Mammary epithelial cell (primary cell): ENCODE results near the gene ARHGAP26.

Source experiments
- EZH2 ChIP-seq: IDR thresholded peaks from 2 replicates; pipeline ENCODE4 v1.6.1; 2012; ENCODE audit warnings: low read length, inconsistent platforms, borderline replicate concordance
- TF ChIP-seq, protein P1 (sequence below), 2 donors: IDR thresholded peaks in 1 of 2; conservative IDR thresholded peaks in 1 of 2; 2 replicates each; pipeline ENCODE4 v1.5.1; 2011 to 2012; ENCODE audit warnings: inconsistent platforms in 2 of 2, low read length in 2 of 2, mild to moderate bottlenecking in 2 of 2, control low read depth in 1 of 2, low read depth in 1 of 2; ENCODE audit not compliant: insufficient read depth in 1 of 2; ENCODE audit errors: extremely low read depth in 1 of 2

- TF ChIP-seq, protein P1, sequence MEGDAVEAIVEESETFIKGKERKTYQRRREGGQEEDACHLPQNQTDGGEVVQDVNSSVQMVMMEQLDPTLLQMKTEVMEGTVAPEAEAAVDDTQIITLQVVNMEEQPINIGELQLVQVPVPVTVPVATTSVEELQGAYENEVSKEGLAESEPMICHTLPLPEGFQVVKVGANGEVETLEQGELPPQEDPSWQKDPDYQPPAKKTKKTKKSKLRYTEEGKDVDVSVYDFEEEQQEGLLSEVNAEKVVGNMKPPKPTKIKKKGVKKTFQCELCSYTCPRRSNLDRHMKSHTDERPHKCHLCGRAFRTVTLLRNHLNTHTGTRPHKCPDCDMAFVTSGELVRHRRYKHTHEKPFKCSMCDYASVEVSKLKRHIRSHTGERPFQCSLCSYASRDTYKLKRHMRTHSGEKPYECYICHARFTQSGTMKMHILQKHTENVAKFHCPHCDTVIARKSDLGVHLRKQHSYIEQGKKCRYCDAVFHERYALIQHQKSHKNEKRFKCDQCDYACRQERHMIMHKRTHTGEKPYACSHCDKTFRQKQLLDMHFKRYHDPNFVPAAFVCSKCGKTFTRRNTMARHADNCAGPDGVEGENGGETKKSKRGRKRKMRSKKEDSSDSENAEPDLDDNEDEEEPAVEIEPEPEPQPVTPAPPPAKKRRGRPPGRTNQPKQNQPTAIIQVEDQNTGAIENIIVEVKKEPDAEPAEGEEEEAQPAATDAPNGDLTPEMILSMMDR (conservative IDR thresholded peaks at IDR 0.05 in 1 of 2, IDR thresholded peaks at IDR 0.05 in 1 of 2; ENCODE audit: extremely low read depth in 1 of 2, insufficient read depth in 1 of 2, low read depth in 1 of 2, low read length in 2 of 2): no peak
- no peak for TF ChIP-seq EZH2
These were observed 413.0 kb downstream of the ARHGAP26 start for GRCh38 chr5:143182901-143183820.
